Endodermal cell (in vitro differentiated cells): ENCODE results near the gene CLHC1. TPM values are rescaled to one million over a fixed set of nuclear protein-coding genes. Genes with fewer than 3 reads are reported as not detected.
"Not testable (repeated sequence)": the region's sequence is repeated elsewhere in the genome, so short reads cannot be mapped to it uniquely, and the experiment has no call there.

Experiments used
- DNase-seq: peaks from one replicate; pipeline ENCODE4 v3.0.0-alpha.2; 2017
- H3K27ac ChIP-seq: 2 replicates; pipeline ENCODE4 v1.5.1; 2013; ENCODE audit warnings: mild to moderate bottlenecking, low read depth, low read length, moderate library complexity
- H3K27me3 ChIP-seq: 2 replicates; pipeline ENCODE4 v1.6.1; 2013; ENCODE audit warnings: mild to moderate bottlenecking, low read length, moderate library complexity; ENCODE audit not compliant: insufficient read depth, control insufficient read depth, poor library complexity, severe bottlenecking
- H3K36me3 ChIP-seq: 2 replicates; pipeline ENCODE4 v1.7.0; 2013; ENCODE audit warnings: mild to moderate bottlenecking, low read length, moderate library complexity; ENCODE audit not compliant: control insufficient read depth, insufficient read depth
- H3K4me1 ChIP-seq: one replicate; pipeline ENCODE4 v1.7.0; 2013; ENCODE audit warnings: low read length; ENCODE audit not compliant: control insufficient read depth, insufficient read depth
- H3K4me3 ChIP-seq: 2 replicates; pipeline ENCODE4 v1.5.1; 2013; ENCODE audit warnings: mild to moderate bottlenecking, low read length, moderate library complexity
- H3K9ac ChIP-seq: 2 replicates; pipeline ENCODE4 v1.6.1; 2013; ENCODE audit warnings: mild to moderate bottlenecking, low read length, moderate library complexity; ENCODE audit not compliant: poor library complexity, severe bottlenecking; ENCODE audit errors: extremely low read depth
- H3K9me3 ChIP-seq: 2 replicates; pipeline ENCODE4 v1.6.1; 2013; ENCODE audit warnings: mild to moderate bottlenecking, low read length, moderate library complexity; ENCODE audit not compliant: control insufficient read depth
- H3K27ac Mint-ChIP-seq: 2 replicates; pipeline ENCODE4 v1.8.0; 2020; ENCODE audit warnings: mixed read lengths
- H3K27me3 Mint-ChIP-seq: 2 replicates; pipeline ENCODE4 v1.8.0; 2021; ENCODE audit warnings: mild to moderate bottlenecking, mixed read lengths; ENCODE audit not compliant: insufficient read depth
- H3K36me3 Mint-ChIP-seq: 2 replicates; pipeline ENCODE4 v1.8.0; 2020; ENCODE audit warnings: low read depth, mixed read lengths
- H3K4me1 Mint-ChIP-seq: 2 replicates; pipeline ENCODE4 v1.8.0; 2020; ENCODE audit warnings: mixed read lengths
- H3K4me3 Mint-ChIP-seq: 2 replicates; pipeline ENCODE4 v1.8.0; 2020; ENCODE audit warnings: mild to moderate bottlenecking, moderate library complexity, mixed read lengths
- H3K9me3 Mint-ChIP-seq: 2 replicates; pipeline ENCODE4 v1.8.0; 2020; ENCODE audit warnings: mild to moderate bottlenecking, mixed read lengths
- CTCF ChIP-seq: fragments of 200-600 bp; sonication (generic); conservative IDR thresholded peaks from 2 replicates; pipeline ENCODE4 v1.5.0; 2021; ENCODE audit warnings: antibody characterized with exemption, mild to moderate bottlenecking
- WGBS, 2 experiments: methylation state at CpG; one replicate each; pipeline versions ENCODE4 v1.1.5 to v1.1.7; 2013; ENCODE audit warnings: missing lambda C conversion rate in 2 of 2, mixed read lengths in 1 of 2; ENCODE audit not compliant: insufficient coverage in 1 of 2, insufficient read length in 1 of 2; 5-methylcytosine and 5-hydroxymethylcytosine counted together
- total RNA-seq, 2 donors: library from RNA; stranded (reverse); fragmentation: NEBNext Ultra II Directional in 1 of 2; extraction: Animal tissue kit (Norgen Biotek cat#: 25700) in 1 of 2; gene quantifications; 2 replicates in 1 of 2; 3 replicates in 1 of 2; pipeline ENCODE4 v1.2.1, GENCODE V29; 2021

Gene CLHC1
- total RNA-seq, 2 donors from 2014 or later, result 15.4 to 17.9 TPM

- peaks cover 1% of the 10 kb centered on the region for H3K4me1 Mint-ChIP-seq
- Histone ChIP-seq H3K36me3 (peaks cover 13% of the 10 kb centered on the region), H3K4me1 (no peaks in the 10 kb centered on the region), H3K27ac (peak within 1 kb of the TSS; percentile 12), H3K9ac (peak within 1 kb of the TSS; percentile 83), H3K4me3 (peak within 1 kb of the TSS; percentile 94), H3K27me3 (no peaks in the 10 kb centered on the region), H3K9me3 (no peaks in the 10 kb centered on the region)
- DNase-seq, result peak; percentile 98
- H3K27me3 Mint-ChIP-seq, result no peaks in the 10 kb centered on the region
- TF ChIP-seq CTCF, result no peak
- H3K9me3 Mint-ChIP-seq, result peaks cover 1% of the 10 kb centered on the region
- peaks cover 14% of the 10 kb centered on the region for H3K36me3 Mint-ChIP-seq
- WGBS, 2 experiments, result 0% methylated on average over 12 to 42 of the region's 43 CpGs
- peak within 1 kb of the TSS; percentile 96 for H3K27ac Mint-ChIP-seq
- peak within 1 kb of the TSS; percentile 93 for H3K4me3 Mint-ChIP-seq
Measured at GRCh38 chr2:55268907-55269644, 37.0 kb upstream of the CLHC1 start, which contains the start of gene MTIF2. TSS of gene MTIF2 (minus strand) at chr2:55269231. CDS start at chr2:55263858, 5,373 bp downstream.

GRCh38 chr2:55268288-55268906, 36.3 kb upstream of the CLHC1 start:
- Mint-ChIP-seq H3K36me3 (peaks cover 21% of the 10 kb centered on the region), H3K9me3 (peaks cover 1% of the 10 kb centered on the region), H3K4me1 (peaks cover 1% of the 10 kb centered on the region), H3K27ac (peak overlapping the region; percentile 96), H3K4me3 (peak overlapping the region; percentile 93), H3K27me3 (no peaks in the 10 kb centered on the region)
- Histone ChIP-seq H3K4me3 (peak overlapping the region; percentile 94), H3K36me3 (peaks cover 19% of the 10 kb centered on the region), H3K27me3 (no peaks in the 10 kb centered on the region), H3K4me1 (no peaks in the 10 kb centered on the region), H3K9me3 (no peaks in the 10 kb centered on the region), H3K9ac (peak overlapping the region; percentile 83), H3K27ac (peak overlapping the region; percentile 12)
- 21% methylated on average over 12 to 13 of the region's 13 CpGs for WGBS, 2 experiments
- no peak for TF ChIP-seq CTCF
- DNase-seq, result no peak

GRCh38 chr2:55259586-55259985, 27.5 kb upstream of the CLHC1 start:
- not testable (repeated sequence) for H3K4me3 Mint-ChIP-seq, H3K9me3 ChIP-seq, H3K9me3 Mint-ChIP-seq, H3K4me1 ChIP-seq, H3K4me3 ChIP-seq, DNase-seq, H3K27ac ChIP-seq, H3K9ac ChIP-seq, H3K4me1 Mint-ChIP-seq, H3K27me3 Mint-ChIP-seq, H3K27ac Mint-ChIP-seq, H3K27me3 ChIP-seq
- 98 to 100% methylated on average over 3 of the region's 3 CpGs for WGBS, 2 experiments
- H3K36me3 ChIP-seq, result peaks cover 59% of the 10 kb centered on the region
- H3K36me3 Mint-ChIP-seq, result peaks cover 50% of the 10 kb centered on the region
